ENCODE measurements around the gene NEK7.

Gene NEK7

GRCh38 chr1:198158735-198159589, 2.2 kb downstream of the NEK7 start:
- H3K4me3 ChIP-seq (ENCODE audit: low read length), result peak overlapping the region; percentile 86
- peak overlapping the region; percentile 69 for H3K27ac ChIP-seq (ENCODE audit: low read length)
- peaks cover 29% of the 10 kb centered on the region for H3K4me1 ChIP-seq (ENCODE audit: low read length)
- H3K27me3 ChIP-seq (ENCODE audit: low read depth, low read length), result no peaks in the 10 kb centered on the region
- peaks cover 3% of the 10 kb centered on the region; the same call in 1 of the 2 replicates for H4K20me1 ChIP-seq (ENCODE audit: insufficient read depth, low read length)
- H3K79me2 ChIP-seq (ENCODE audit: low read length), result peaks cover 57% of the 10 kb centered on the region
- H3K9me3 ChIP-seq (ENCODE audit: insufficient read depth, low read length), result no peaks in the 10 kb centered on the region
- H2AFZ ChIP-seq (ENCODE audit: low read depth, low read length), result peak overlapping the region; percentile 91
- peak overlapping the region; percentile 83 for H3K9ac ChIP-seq (ENCODE audit: low read length)
- peak overlapping the region; percentile 92 for H3K4me2 ChIP-seq (ENCODE audit: low read length)
- TF ChIP-seq CTCF (IDR thresholded peaks at IDR 0.05; ENCODE audit: low read depth, low read length) (no peak), EZH2phosphoT487 (IDR thresholded peaks at IDR 0.05; ENCODE audit: low read depth) (no peak)
- no peaks in the 10 kb centered on the region for H3K36me3 ChIP-seq (replicated peaks; ENCODE audit: low read depth, low read length)

- TF ChIP-seq CTCF (IDR thresholded peaks at IDR 0.05; ENCODE audit: low read depth, low read length) (no peak), EZH2phosphoT487 (IDR thresholded peaks at IDR 0.05; ENCODE audit: low read depth) (no peak)
- no peak overlapping the region for H3K27ac ChIP-seq (ENCODE audit: low read length)
Measured at GRCh38 chr1:198160222-198160621, 3.4 kb downstream of the NEK7 start.

GRCh38 chr1:198160946-198161614, 4.3 kb downstream of the NEK7 start:
- no peaks in the 10 kb centered on the region for H3K9me3 ChIP-seq (ENCODE audit: insufficient read depth, low read length)
- no peak overlapping the region for H3K4me3 ChIP-seq (ENCODE audit: low read length)
- TF ChIP-seq CTCF (IDR thresholded peaks at IDR 0.05; ENCODE audit: low read depth, low read length) (no peak), EZH2phosphoT487 (IDR thresholded peaks at IDR 0.05; ENCODE audit: low read depth) (no peak)
- H3K27me3 ChIP-seq (ENCODE audit: low read depth, low read length), result no peaks in the 10 kb centered on the region
- H3K9ac ChIP-seq (ENCODE audit: low read length), result no peak overlapping the region
- no peaks in the 10 kb centered on the region for H3K36me3 ChIP-seq (replicated peaks; ENCODE audit: low read depth, low read length)
- H3K27ac ChIP-seq (ENCODE audit: low read length), result no peak overlapping the region
- peaks cover 76% of the 10 kb centered on the region for H3K79me2 ChIP-seq (ENCODE audit: low read length)
- H2AFZ ChIP-seq (ENCODE audit: low read depth, low read length), result no peak overlapping the region
- peaks cover 3% of the 10 kb centered on the region; the same call in 1 of the 2 replicates for H4K20me1 ChIP-seq (ENCODE audit: insufficient read depth, low read length)
- no peak overlapping the region for H3K4me2 ChIP-seq (ENCODE audit: low read length)
- peaks cover 31% of the 10 kb centered on the region for H3K4me1 ChIP-seq (ENCODE audit: low read length)

More at GRCh38 chr1:198160222-198160621, 3.4 kb downstream of the NEK7 start:
- H3K79me2 ChIP-seq (ENCODE audit: low read length), result peaks cover 69% of the 10 kb centered on the region
- 0 out of 2 replicates have a peak overlapping the region, but pooled peaks have one; percentile 92 for H3K4me2 ChIP-seq (ENCODE audit: low read length)
- no peaks in the 10 kb centered on the region for H3K27me3 ChIP-seq (ENCODE audit: low read depth, low read length)
- no peak overlapping the region for H2AFZ ChIP-seq (ENCODE audit: low read depth, low read length)
- H4K20me1 ChIP-seq (ENCODE audit: insufficient read depth, low read length), result peaks cover 3% of the 10 kb centered on the region; the same call in 1 of the 2 replicates
- no peak overlapping the region for H3K4me3 ChIP-seq (ENCODE audit: low read length)
- no peak overlapping the region for H3K9ac ChIP-seq (ENCODE audit: low read length)
- H3K9me3 ChIP-seq (ENCODE audit: insufficient read depth, low read length), result no peaks in the 10 kb centered on the region
- no peaks in the 10 kb centered on the region for H3K36me3 ChIP-seq (replicated peaks; ENCODE audit: low read depth, low read length)
- H3K4me1 ChIP-seq (ENCODE audit: low read length), result peaks cover 29% of the 10 kb centered on the region

- Histone ChIP-seq H3K27me3 (ENCODE audit: low read depth, low read length) (no peaks in the 10 kb centered on the region), H3K9ac (ENCODE audit: low read length) (no peak overlapping the region), H3K36me3 (replicated peaks; ENCODE audit: low read depth, low read length) (no peaks in the 10 kb centered on the region), H3K9me3 (ENCODE audit: insufficient read depth, low read length) (no peaks in the 10 kb centered on the region), H2AFZ (ENCODE audit: low read depth, low read length) (no peak overlapping the region), H3K79me2 (ENCODE audit: low read length) (peaks cover 82% of the 10 kb centered on the region), H4K20me1 (ENCODE audit: insufficient read depth, low read length) (peaks cover 3% of the 10 kb centered on the region; the same call in 1 of the 2 replicates), H3K4me3 (ENCODE audit: low read length) (no peak overlapping the region), H3K27ac (ENCODE audit: low read length) (no peak overlapping the region), H3K4me1 (ENCODE audit: low read length) (peaks cover 37% of the 10 kb centered on the region), H3K4me2 (ENCODE audit: low read length) (no peak overlapping the region)
- no peak for TF ChIP-seq EZH2phosphoT487 (IDR thresholded peaks at IDR 0.05; ENCODE audit: low read depth)
Measured at GRCh38 chr1:198161718-198162090, 4.9 kb downstream of the NEK7 start.

Data from OCI-LY3 (cell line).